K562 (cell line): ENCODE measurements around the gene ANO8. TPM values are rescaled to one million over a fixed set of nuclear protein-coding genes. Genes with fewer than 3 reads are reported as not detected.

Experiments used
- CTBP1 ChIP-seq: fragments of 450-650 bp; IDR thresholded peaks from 2 replicates; pipeline ENCODE4 v1.6.1; 2016; ENCODE audit warnings: borderline replicate concordance
- ELF4 ChIP-seq: fragments of 450-650 bp; formaldehyde crosslinking; IDR thresholded peaks from 2 replicates; pipeline ENCODE4 v1.4.0; 2022; ENCODE audit warnings: missing genetic modification characterization
- EP400 ChIP-seq: fragments of 450-650 bp; IDR thresholded peaks from 2 replicates; pipeline ENCODE4 v1.6.1; 2017; ENCODE audit warnings: antibody characterized with exemption, mild to moderate bottlenecking, moderate library complexity
- ETV1 ChIP-seq: fragments of 450-650 bp; conservative IDR thresholded peaks from 2 replicates; pipeline ENCODE4 v1.6.1; 2016; ENCODE audit warnings: missing genetic modification characterization, control low read depth, low read depth, missing compliant biosample characterization
- ILK ChIP-seq: fragments of 450-650 bp; IDR thresholded peaks from 2 replicates; pipeline ENCODE4 v1.6.1; 2016; ENCODE audit warnings: missing genetic modification characterization, low read depth, mild to moderate bottlenecking, missing compliant biosample characterization, moderate library complexity, borderline replicate concordance
- KDM1A ChIP-seq, 2 experiments: fragments of 450-650 bp; IDR thresholded peaks; 2 replicates each; pipeline ENCODE4 v1.6.1; 2016; ENCODE audit warnings: mild to moderate bottlenecking in 2 of 2
- NCOA2 ChIP-seq, 2 experiments: fragments of 450-650 bp; IDR thresholded peaks; 2 replicates each; pipeline ENCODE4 v1.6.1; 2018; ENCODE audit warnings: mild to moderate bottlenecking in 2 of 2, moderate library complexity in 1 of 2; ENCODE audit not compliant: partially characterized antibody in 2 of 2
- SAP30 ChIP-seq: fragments of 200-600 bp; sonication (generic); IDR thresholded peaks from 2 replicates; pipeline ENCODE4 v1.6.1; 2012; ENCODE audit warnings: borderline replicate concordance, low read depth, mild to moderate bottlenecking, moderate library complexity, low read length, control low read depth, inconsistent platforms; ENCODE audit not compliant: insufficient read depth, poor library complexity, severe bottlenecking
- SOX6 ChIP-seq: fragments of 450-650 bp; IDR thresholded peaks from 2 replicates; pipeline ENCODE4 v1.6.1; 2014; ENCODE audit warnings: mild to moderate bottlenecking
- ZNF165 ChIP-seq: fragments of 250-450 bp; sonication (Bioruptor Pico); IDR thresholded peaks from 2 replicates; pipeline ENCODE4 v1.4.0; 2020; ENCODE audit warnings: borderline replicate concordance
- ZNF347 ChIP-seq: fragments of 450-650 bp; formaldehyde crosslinking; IDR thresholded peaks from 2 replicates; pipeline ENCODE4 v1.4.0; 2020; ENCODE audit warnings: low read depth, mild to moderate bottlenecking, moderate library complexity
- ZNF408 ChIP-seq: fragments of 250-450 bp; sonication (Bioruptor Pico); IDR thresholded peaks from 2 replicates; pipeline ENCODE4 v1.4.0; 2020; ENCODE audit warnings: low read depth, mild to moderate bottlenecking, moderate library complexity
- ZNF444 ChIP-seq: fragments of 250-450 bp; sonication (Bioruptor Pico); IDR thresholded peaks from 2 replicates; pipeline ENCODE4 v1.4.0; 2020; ENCODE audit warnings: mild to moderate bottlenecking, moderate library complexity
- polyA plus RNA-seq, 8 experiments: library from polyadenylated mRNA; depleted of rRNA in 4 of 8; stranded (reverse) in 5 of 8; unstranded in 3 of 8; fragments of >200 nt; fragmentation: Nextera tagmentation in 2 of 8; fragmentation: Illumina TruSeq in 1 of 8; extraction: Ambion mirVana in 2 of 8; extraction: Trizol in 1 of 8; gene quantifications; 2 replicates each; pipeline versions ENCODE4 v1.2.1 to v1.2.3, GENCODE V29; 2011 to 2014; ENCODE audit warnings: inconsistent platforms in 1 of 8, missing spikeins in 1 of 8
- total RNA-seq, 7 experiments: library from RNA; depleted of rRNA in 6 of 7; stranded (reverse); fragments of >200 nt in 6 of 7; fragmentation: Illumina TruSeq in 2 of 7; extraction: Trizol in 2 of 7; gene quantifications; 2 replicates each; pipeline versions ENCODE4 v1.2.1 to v1.2.3, GENCODE V29; 2011 to 2021; ENCODE audit warnings: low replicate concordance in 1 of 7
- TF ChIP-seq, protein P1 (sequence below): sonication (generic); formaldehyde crosslinking; IDR thresholded peaks from 2 replicates; pipeline ENCODE4 v1.8.1; 2022; ENCODE audit warnings: missing genetic modification reagents
- TF ChIP-seq, protein P2 (sequence below): sonication (generic); formaldehyde crosslinking; IDR thresholded peaks from 2 replicates; pipeline ENCODE4 v1.8.0; 2022; ENCODE audit warnings: mild to moderate bottlenecking, low read depth, missing genetic modification reagents
- TF ChIP-seq, protein P3 (sequence below): fragments of 250-450 bp; sonication (Bioruptor Pico); IDR thresholded peaks from 2 replicates; pipeline ENCODE4 v1.4.0; 2020; ENCODE audit warnings: mild to moderate bottlenecking, moderate library complexity, borderline replicate concordance
- TF ChIP-seq, protein P4 (sequence below): sonication (generic); formaldehyde crosslinking; IDR thresholded peaks from 2 replicates; pipeline ENCODE4 v1.8.0; 2022; ENCODE audit warnings: mild to moderate bottlenecking, missing genetic modification reagents
- TF ChIP-seq, protein P5 (sequence below), 3 experiments: IDR thresholded peaks in 2 of 3; conservative IDR thresholded peaks in 1 of 3; 2 replicates each; pipeline ENCODE4 v1.5.1; 2011 to 2012; ENCODE audit warnings: low read length in 3 of 3, mild to moderate bottlenecking in 3 of 3, control low read depth in 2 of 3, improper control_type of control experiment in 1 of 3, inconsistent platforms in 1 of 3, low read depth in 1 of 3, mixed read lengths in 1 of 3, moderate library complexity in 1 of 3; ENCODE audit not compliant: insufficient read depth in 2 of 3

The ANO8 gene
- total and polyA plus RNA-seq, 9 of the 15 experiments (the other 6 are each of a cell fraction or from before 2014, with no cell fraction given): 0.07 to 7.6 (median 2.3) TPM; not detected in 1

DNA sequence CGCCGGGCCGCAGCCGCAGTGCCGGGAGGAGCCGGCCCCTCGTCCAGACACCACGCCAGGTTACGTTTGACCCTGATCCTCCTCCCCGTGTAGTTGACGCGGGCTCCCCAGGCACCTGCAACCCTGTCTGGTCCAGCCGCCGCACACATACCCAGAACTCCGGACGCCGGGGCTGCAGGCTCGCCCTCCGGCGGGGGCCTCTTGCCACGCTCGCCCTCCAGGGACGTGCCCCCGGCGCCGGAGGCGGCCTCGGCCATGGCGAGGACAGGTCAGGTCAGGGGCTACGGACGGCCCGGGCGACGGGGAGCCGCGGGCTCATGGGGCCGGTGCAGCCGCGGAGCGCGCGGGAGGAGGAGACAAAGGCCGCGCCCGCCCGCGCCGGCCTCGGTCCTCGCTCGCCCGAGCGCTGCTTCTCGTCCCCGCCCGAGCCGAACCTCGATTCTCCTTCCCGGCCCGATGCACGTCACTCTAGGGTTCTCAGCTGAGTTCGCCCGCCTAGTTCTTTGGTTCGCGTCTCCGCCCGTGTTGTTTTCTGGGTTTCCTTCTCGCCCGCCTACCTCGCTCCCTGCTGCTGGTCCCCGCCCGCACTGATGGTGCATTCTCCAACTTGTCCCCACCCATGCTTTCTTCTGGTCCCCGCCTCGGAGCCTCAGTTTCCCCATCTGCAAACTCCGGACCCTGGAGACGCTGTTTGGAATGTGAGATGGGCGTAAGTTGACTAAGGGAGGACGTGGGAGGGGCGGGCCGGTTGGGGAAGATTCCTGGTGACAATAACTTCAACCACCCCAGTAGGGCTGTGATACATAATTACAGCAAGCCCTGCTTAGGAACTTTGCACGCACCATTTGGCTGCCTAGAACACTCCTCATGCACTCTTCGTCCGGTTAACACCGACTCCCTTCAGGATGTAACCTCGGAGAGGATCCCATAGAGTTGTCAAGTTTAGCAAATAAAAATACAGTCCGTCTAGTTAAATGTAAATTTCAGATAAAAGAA, at the start of gene ANO8 (continued):
- no peak for TF ChIP-seq ZNF347 (CRISPR knock-in tag)
- no peak for TF ChIP-seq NCOA2 (IDR thresholded peaks at IDR 0.05; ENCODE audit: partially characterized antibody in 2 of 2)
- TF ChIP-seq, protein P1, sequence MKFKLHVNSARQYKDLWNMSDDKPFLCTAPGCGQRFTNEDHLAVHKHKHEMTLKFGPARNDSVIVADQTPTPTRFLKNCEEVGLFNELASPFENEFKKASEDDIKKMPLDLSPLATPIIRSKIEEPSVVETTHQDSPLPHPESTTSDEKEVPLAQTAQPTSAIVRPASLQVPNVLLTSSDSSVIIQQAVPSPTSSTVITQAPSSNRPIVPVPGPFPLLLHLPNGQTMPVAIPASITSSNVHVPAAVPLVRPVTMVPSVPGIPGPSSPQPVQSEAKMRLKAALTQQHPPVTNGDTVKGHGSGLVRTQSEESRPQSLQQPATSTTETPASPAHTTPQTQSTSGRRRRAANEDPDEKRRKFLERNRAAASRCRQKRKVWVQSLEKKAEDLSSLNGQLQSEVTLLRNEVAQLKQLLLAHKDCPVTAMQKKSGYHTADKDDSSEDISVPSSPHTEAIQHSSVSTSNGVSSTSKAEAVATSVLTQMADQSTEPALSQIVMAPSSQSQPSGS (CRISPR knock-in tag): peak; percentile 80; the same call in 1 of the 2 replicates
- TF ChIP-seq SAP30: peak; percentile 71
- TF ChIP-seq, protein P2, sequence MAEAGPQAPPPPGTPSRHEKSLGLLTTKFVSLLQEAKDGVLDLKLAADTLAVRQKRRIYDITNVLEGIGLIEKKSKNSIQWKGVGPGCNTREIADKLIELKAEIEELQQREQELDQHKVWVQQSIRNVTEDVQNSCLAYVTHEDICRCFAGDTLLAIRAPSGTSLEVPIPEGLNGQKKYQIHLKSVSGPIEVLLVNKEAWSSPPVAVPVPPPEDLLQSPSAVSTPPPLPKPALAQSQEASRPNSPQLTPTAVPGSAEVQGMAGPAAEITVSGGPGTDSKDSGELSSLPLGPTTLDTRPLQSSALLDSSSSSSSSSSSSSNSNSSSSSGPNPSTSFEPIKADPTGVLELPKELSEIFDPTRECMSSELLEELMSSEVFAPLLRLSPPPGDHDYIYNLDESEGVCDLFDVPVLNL (CRISPR knock-in tag): no peak
- TF ChIP-seq, protein P3, sequence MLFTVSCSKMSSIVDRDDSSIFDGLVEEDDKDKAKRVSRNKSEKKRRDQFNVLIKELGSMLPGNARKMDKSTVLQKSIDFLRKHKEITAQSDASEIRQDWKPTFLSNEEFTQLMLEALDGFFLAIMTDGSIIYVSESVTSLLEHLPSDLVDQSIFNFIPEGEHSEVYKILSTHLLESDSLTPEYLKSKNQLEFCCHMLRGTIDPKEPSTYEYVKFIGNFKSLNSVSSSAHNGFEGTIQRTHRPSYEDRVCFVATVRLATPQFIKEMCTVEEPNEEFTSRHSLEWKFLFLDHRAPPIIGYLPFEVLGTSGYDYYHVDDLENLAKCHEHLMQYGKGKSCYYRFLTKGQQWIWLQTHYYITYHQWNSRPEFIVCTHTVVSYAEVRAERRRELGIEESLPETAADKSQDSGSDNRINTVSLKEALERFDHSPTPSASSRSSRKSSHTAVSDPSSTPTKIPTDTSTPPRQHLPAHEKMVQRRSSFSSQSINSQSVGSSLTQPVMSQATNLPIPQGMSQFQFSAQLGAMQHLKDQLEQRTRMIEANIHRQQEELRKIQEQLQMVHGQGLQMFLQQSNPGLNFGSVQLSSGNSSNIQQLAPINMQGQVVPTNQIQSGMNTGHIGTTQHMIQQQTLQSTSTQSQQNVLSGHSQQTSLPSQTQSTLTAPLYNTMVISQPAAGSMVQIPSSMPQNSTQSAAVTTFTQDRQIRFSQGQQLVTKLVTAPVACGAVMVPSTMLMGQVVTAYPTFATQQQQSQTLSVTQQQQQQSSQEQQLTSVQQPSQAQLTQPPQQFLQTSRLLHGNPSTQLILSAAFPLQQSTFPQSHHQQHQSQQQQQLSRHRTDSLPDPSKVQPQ (CRISPR knock-in tag): no peak
- TF ChIP-seq ZNF408 (CRISPR knock-in tag): no peak
- TF ChIP-seq KDM1A (IDR thresholded peaks at IDR 0.05): 0 out of 4 replicates have a peak, but pooled peaks of 1 of the 2 experiments have one; percentile 13
- TF ChIP-seq, protein P4, sequence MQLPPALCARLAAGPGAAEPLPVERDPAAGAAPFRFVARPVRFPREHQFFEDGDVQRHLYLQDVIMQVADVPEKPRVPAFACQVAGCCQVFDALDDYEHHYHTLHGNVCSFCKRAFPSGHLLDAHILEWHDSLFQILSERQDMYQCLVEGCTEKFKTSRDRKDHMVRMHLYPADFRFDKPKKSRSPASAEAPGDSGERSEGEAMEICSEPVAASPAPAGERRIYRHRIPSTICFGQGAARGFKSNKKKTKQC: peak; percentile 64; the same call in 1 of the 2 replicates
- TF ChIP-seq ILK (tag): no peak
- TF ChIP-seq ZNF165 (CRISPR knock-in tag): no peak
- no peak for TF ChIP-seq ZNF444
- TF ChIP-seq ETV1: peak; percentile 53; the same call in 1 of the 2 replicates
- TF ChIP-seq SOX6: peak; percentile 82
- TF ChIP-seq, protein P5, sequence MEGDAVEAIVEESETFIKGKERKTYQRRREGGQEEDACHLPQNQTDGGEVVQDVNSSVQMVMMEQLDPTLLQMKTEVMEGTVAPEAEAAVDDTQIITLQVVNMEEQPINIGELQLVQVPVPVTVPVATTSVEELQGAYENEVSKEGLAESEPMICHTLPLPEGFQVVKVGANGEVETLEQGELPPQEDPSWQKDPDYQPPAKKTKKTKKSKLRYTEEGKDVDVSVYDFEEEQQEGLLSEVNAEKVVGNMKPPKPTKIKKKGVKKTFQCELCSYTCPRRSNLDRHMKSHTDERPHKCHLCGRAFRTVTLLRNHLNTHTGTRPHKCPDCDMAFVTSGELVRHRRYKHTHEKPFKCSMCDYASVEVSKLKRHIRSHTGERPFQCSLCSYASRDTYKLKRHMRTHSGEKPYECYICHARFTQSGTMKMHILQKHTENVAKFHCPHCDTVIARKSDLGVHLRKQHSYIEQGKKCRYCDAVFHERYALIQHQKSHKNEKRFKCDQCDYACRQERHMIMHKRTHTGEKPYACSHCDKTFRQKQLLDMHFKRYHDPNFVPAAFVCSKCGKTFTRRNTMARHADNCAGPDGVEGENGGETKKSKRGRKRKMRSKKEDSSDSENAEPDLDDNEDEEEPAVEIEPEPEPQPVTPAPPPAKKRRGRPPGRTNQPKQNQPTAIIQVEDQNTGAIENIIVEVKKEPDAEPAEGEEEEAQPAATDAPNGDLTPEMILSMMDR (IDR thresholded peaks at IDR 0.05 in 2 of 3, conservative IDR thresholded peaks at IDR 0.05 in 1 of 3; ENCODE audit: insufficient read depth in 2 of 3, low read depth in 1 of 3, low read length in 3 of 3): no peak
- TF ChIP-seq ELF4 (CRISPR knock-in tag): no peak
- TF ChIP-seq CTBP1: peak; percentile 98
- TF ChIP-seq EP400: peak; percentile 70; the same call in 1 of the 2 replicates
